Dermis microvascular lymphatic vessel endothelial cell (primary cell): ENCODE data around the gene RAD9A. TPM values are rescaled to one million over a fixed set of nuclear protein-coding genes. Genes with fewer than 3 reads are reported as not detected.

ENCODE experiments used
- DNase-seq, 2 donors: peaks; one replicate each; pipeline versions ENCODE4 v3.0.0 to v3.0.0-alpha.2; 2010; ENCODE audit warnings: low read depth in 2 of 2
- total RNA-seq: library from RNA; depleted of rRNA; stranded (reverse); fragments of >200 nt; gene quantifications from 2 replicates; pipeline ENCODE4 v1.2.1, GENCODE V29; 2014

RAD9A gene
- total RNA-seq, 1 donor from 2014 or later = 3.6 TPM

DNA sequence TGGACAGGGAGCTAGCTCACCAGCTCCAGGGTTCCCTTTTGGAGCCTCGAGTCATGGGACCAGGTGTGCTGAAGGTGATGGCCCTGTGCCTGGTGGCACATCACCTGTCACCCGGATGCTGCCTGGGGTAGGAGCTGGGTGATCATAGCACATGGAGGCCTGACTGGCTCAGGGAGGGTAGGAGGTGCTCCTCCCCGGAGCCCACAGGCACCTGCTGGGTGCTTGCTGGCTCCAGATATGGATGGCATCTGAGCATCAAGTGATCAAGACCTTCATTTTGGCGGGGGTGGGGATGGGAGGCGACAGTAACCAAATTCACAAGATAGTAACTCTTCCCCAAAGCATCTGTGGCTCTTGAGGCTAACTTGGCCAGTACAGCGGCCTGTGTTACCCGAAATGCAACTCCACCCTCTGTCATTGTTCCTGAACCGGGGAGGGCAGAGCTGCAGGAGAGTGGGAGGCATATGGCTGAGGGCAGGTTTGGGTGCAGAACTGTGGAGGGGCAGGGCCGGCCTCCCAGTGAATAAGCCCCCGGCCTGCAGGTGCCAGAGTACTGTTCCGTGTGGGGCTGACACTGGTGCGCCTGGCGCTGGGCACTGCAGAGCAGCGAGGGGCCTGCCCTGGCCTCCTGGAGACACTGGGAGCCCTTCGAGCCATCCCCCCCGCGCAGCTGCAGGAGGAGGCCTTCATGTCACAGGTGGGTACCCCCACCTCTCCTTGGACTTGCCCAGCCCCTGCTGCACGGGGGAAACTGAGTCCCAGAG, 16.8 kb downstream of the RAD9A start:
- DNase-seq = no peak

DNA sequence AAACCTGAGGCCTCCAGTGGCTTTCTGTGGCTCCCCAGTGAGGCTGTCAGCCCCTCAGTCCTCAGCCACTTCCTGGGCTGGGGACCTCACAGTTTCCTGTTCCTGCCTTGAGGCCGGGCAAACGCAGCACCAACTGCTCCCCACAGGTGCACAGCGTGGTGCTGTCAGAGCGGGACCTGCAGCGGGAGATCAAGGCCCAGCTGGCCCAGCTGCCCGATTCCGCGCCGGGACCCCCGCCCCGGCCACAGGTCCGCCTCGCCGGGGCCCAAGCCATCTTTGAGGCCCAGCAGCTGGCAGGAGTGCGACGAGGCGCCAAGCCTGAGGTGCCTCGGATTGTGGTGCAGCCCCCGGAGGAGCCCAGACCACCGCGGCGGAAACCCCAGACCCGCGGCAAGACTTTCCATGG, 17.5 kb downstream of the RAD9A start:
- no peak for DNase-seq

DNA sequence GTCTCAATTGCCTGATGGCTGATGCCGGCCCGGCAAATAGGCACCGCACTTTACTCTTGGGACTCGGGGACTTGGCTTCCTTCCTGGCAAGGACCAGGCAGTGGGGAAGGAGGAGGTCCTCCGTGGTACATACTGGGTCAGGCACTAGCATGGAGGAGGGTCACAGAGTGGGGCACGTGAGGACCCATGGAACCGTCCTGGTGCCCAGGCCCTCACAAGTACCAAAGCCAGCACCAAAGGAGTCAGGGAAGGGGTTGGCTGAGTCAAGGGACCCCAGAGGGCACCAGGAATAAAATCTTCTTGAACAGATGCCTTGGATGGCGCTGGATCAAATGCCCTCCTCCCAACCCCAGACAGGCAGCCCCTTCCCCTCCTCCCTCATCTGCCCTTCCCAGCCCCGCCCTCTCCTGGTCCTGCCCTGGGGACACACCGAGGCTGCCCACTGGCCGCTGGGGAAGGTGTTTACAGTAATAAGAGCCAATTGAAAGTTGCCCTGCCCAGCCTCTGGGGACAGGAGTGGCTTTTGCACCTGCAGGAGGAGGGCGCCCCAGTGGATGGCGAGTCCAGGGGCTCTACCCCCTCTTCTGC, 18.1 kb downstream of the RAD9A start:
- DNase-seq = no peak

GRCh38 chr11:67410369-67410831, 18.6 kb downstream of the RAD9A start:
- DNase-seq = no peak

- DNase-seq = no peak
Measured at GRCh38 chr11:67410984-67411784, 19.4 kb downstream of the RAD9A start.

GRCh38 chr11:67411785-67412152, 20.0 kb downstream of the RAD9A start:
- no peak for DNase-seq

DNA sequence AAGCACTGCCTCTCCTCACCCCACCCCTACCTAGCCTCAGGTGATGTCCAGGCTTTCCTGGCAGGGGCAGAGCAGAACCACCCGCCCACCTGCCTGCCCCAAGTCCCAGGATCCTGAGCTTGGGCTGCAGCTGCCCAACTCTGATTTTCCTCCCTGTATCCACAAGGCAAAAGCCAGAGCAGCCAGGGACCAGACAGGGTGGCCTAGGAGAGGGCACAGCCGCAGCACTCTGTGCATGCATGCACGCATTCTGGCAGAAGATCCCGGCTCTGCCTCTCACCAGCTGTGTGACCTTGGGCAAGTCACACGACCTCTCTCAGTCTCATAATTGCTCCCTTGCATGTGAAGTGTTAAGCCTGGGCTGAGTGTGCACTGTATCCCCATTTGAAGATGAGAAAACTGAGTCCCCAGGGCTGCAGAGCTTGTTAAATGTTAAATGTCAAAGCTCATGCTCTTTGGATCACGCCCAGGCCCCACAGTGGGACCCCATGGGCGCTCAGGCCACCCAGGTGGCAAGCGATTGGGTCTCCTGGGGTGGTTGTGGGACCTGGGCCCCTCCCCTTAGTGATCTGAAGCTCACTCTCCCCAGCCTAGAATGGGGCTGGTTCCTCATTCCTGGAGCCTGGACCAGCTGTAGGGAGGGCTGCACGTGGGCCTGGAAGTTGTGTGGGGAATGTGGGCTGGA, 20.9 kb downstream of the RAD9A start:
- no peak for DNase-seq

- DNase-seq = no peak
Measured at GRCh38 chr11:67413266-67413849, 21.6 kb downstream of the RAD9A start.

DNA sequence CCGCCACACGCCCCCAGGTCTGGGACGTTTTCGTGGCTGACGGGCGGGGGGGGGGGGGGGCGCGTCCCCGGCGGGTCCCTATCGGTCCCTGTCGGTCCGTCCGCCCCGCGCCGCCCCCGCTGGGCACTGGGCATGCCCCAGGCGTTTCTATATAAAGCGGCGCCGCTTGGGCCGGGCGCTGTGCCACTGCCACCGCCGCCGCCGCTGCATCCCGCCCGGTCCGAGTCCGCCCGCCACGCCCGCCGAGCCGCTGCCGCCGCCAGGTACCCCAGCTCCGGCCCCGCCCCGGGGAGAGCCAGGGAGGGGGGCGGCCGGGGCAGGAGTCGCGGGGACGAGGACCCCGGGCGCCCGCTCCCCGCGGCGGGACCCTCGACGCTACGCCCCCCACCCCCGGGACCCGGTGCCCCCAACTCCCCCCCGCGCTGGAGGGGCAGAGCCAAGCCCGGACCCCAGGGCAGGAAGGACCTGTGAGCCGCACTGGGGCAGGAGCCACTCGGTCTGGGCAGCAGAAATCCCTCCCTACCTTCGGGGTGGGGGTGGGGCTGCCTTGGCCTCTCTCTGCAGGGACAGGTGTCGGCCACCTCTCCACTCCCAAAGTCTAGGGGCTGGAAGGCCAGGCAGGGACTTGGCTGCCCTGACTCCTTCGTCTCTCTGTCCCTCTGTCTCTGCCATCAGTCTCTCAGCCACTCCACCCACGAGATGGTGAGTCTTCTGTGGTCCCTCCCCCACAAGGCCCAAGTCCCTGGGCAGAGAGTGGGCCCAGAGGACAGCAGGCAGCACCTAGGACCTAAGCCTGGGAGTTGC, 23.9 kb downstream of the RAD9A start, which contains the start of gene CARNS1:
CARNS1 (plus strand) TSS at position 178 of the 804 bp plus-strand sequence; CDS start at position 700, 522 bp downstream.
- DNase-seq = no peak

GRCh38 chr11:67416416-67417335, 24.9 kb downstream of the RAD9A start:
- DNase-seq = peak in 1 of 2 donors; percentile 33

DNA sequence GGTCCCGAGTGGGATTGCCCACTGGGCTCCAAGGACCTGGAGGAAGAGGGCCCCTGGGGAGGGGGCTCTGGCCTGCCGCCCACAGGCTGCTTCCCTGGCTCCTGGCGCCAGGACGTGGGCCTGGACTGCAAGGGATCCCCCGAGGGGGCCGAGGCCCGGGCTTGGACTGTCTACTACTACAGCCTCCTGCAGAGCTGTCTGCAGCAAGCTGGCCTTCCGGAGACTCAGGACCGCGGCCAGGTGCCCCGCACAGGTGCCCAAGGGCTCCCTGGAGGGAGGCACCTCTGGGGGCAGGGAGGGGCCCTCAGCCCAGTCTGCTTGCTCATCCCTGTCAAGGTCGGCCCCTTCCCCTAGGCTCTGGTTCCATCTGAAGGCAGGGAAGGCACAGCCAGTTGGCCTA, 25.6 kb downstream of the RAD9A start:
- no peak for DNase-seq

DNA sequence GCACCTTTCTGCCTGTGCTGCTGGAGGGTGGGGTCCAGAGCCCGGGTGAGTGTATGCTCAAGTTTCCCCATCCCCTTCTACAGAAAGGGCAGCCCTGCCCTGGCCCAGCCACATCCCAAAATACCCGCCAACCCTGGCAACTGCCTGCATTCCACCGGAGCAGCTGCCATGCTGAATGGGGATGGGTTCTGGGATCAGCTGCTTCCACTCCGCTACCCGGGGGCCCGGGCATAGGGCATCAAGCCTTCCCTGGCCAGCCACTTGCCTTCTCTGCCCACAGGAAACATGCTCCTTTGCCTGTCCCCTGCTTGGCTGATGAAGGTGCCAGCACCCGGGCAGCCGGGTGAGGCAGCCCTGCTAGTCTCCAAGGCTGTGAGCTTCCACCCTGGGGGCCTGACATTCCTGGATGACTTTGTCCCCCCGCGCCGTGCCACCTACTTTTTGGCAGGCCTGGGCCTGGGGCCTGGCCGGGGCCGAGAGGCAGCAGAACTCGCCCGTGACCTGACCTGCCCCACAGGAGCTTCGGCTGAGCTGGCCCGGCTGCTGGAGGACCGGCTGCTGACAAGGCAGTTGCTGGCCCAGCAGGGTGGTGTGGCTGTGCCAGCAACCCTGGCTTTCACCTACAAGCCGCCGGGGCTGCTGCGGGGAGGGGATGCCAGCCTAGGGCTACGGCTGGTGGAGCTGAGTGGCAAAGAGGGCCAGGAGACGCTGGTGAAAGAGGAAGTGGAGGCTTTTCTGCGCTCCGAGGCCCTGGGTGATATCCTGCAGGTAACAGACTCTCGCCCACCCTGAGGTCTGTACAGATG, 26.9 kb downstream of the RAD9A start:
- DNase-seq = no peak

GRCh38 chr11:67419325-67420049, 27.7 kb downstream of the RAD9A start:
- DNase-seq = no peak

DNA sequence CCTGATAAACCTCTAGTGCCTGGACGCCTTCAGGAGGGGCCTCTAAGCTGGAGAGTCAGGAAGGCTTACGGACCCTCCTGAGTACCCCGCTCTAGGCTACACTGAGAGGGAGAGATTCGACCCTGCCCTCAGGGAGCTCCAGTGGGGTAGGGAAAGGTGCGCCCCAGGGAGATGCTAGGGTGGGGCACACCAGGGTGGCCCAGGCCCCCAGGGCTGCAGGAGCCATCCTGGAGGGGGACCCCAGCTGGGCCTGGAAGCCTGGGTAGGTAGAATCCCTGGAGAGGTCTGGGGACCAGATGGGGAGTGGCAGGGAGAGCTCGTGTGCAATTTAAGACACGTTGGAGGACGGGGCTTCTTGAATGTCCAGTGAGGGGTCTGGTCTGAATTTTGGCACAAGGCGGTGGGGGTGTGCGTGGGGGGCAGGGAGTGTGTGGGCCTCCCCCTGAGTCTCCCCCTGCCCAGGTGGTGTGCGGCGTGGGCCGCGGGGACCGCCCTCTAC, 28.4 kb downstream of the RAD9A start:
- no peak for DNase-seq

DNA sequence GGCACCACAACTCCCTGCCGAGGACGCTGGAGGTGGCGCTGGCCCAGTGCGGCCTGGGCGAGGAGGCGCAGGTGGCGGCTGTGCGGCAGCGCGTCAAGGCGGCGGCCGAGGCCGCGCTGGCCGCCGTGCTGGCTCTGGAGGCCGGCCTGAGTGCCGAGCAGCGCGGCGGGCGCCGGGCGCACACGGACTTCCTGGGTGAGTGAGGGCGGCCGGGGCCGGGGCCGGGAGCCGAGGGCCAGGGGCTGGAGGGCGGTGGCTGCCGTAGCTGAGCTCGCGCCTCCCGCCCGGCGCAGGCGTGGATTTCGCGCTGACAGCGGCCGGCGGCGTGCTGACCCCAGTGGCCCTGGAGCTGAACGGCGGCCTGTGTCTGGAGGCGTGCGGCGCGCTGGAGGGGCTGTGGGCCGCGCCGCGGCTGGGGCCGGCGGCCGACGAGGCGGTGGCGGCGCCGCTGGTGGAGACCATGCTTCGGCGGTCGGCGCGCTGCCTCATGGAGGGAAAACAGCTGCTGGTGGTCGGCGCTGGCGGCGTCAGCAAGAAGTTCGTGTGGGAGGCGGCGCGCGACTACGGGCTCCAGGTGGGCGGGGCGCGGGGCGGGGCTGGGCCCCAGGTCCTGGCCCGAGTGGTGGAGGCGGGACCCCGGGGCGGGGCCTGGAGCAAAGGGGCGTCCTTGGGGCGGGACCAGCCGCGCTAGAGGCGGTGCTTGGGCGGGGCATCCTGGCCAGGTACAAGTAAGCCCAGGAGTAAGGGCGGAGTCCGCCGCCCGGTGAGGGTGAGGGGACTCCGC, 29.1 kb downstream of the RAD9A start:
- peak; percentile 65 to 94 for DNase-seq

- no peak for DNase-seq
Measured at GRCh38 chr11:67421430-67422031, 29.7 kb downstream of the RAD9A start.
